Head of caudate nucleus (tissue), 42 donors: ENCODE results near the gene GNAS-AS1.
A peak's percentile ranks its signal among the peaks of the same experiment; 100 is the strongest.

ENCODE experiments used
- DNase-seq, 42 donors: peaks; one replicate each; pipeline versions ENCODE4 v3.0.0 to v3.0.0-alpha.2; 2020 to 2021; ENCODE audit warnings: mixed read lengths in 7 of 42
- intact Hi-C: fragments of 100-400 bp; cut with DNase I; formaldehyde crosslinking; loops from one replicate; pipeline ENCODE4 v1.15.0; 2022

Gene GNAS-AS1

DNA sequence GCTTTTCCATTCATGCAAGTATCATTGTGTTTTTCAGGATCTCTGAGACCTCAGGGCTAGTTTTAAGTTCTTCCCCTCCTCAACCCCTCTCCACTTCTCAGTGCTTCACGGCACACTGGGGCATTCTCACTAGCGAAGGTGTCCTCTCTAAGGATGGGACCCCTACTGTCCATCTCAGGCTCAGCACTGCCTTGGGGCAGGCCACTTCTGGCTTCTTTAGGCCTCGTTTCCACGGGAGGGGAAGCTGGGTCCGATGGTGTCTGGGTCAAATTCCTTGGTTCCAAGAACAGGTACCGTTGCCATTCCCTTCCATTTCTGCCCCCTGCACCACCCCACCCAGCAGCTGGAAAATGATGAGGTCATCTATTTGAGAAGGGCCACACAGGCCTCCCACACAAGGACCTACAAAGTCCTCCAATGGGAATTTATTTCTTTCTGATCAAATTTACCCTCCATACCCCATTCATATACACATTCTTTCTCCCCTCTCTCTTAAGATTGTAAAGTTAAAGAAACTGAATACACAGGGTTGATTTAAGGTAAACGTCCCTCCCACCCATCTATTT is 19.0 kb upstream of the GNAS-AS1 start:
- DNase-seq, result no peak
- intact Hi-C loops, result loop anchor here (5.0 to 10.0 kb wide), 6 partner anchors 115 to 625 kb away; partner anchors contain the start of gene NELFCD

DNA sequence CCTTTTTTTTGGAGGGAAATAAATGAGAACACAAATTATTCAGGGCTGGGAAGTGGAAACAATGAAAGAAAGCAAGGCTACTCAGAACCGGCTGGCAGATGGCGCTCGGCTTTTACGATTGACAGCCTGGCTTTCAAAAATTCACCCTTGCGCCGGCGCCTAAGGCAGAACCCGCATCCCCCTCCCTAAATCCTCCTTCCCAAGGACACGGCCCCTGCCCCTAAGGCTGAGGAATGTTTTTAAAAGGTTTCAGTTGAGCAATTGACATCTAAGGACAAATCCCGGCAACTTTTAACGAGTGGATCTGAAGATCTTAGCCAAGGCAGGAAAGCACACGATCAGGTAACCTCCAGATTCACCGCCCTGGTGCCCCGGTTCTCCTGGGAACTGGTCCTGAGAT is 18.1 kb upstream of the GNAS-AS1 start:
- peak in 37 of 42 donors; percentile 32 to 77 (median 55) for DNase-seq
- intact Hi-C loops, result loop anchor here (5.0 kb wide), 1 partner anchor 354 kb away; no protein-coding TSS in a partner anchor

DNA sequence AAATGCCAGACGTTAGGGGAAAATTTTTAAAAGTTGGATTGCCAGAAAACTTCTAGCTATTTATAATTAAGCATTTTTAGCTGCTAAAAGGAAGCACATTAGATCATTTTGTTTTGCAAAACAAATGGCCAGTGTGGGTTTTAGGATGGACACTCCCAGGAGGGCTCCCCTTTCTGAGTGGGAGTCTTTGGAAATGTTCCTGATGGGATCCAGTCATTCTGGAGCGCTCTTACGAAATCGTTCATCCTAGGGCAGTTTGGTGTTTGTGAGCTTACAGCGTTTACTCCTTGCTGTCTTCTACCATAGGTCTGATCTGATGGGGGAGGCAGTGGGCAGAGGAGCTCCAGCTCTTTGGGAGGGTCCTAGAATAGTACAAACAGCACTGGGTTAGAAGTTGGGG is 16.5 kb upstream of the GNAS-AS1 start:
- no peak for DNase-seq
- intact Hi-C loops, result loop anchor here (5.0 kb wide), 1 partner anchor 355 kb away; no protein-coding TSS in a partner anchor

DNA sequence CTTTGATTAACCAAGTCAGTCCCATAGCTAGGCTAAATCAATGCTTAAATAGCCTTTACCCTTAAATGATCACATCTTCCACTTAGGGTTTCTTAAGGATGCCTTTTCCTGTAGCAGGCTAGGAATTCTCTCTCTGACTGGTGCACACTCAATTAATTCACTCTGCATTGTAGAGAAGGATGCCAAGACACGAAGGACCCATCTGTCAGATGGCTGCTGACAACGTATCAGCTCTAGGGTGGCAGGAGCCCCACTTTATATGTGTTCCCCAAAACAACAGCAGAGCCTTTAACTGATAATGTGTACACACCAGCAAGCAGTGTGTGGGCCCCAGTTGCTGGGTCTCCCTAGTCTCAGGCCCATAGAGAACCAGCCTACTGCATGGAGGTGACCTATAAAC is 15.1 kb upstream of the GNAS-AS1 start:
- intact Hi-C loops, result loop anchor here (5.0 kb wide), 1 partner anchor 356 kb away; no protein-coding TSS in a partner anchor
- DNase-seq, result no peak

DNA sequence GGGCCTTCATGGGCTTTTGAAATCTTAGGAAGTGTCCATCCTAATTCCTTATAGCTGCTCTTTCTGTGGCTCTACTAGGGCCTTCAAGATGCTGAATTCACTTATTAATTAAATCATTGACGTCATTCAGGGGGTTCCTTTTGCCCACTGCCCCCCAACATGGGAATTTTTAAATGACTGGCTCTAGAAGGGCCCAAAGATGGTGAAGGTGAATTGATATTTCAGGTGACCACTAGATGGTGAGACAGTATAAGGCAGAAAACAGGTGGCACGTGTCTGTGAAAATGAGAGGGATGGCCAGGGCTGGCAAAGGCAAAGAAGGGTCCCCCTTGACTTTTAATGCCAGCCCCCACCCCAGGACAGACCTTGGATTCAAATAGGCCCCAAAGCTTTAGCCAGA is 13.6 kb upstream of the GNAS-AS1 start:
- intact Hi-C loops, result no loop called here
- no peak for DNase-seq

DNA sequence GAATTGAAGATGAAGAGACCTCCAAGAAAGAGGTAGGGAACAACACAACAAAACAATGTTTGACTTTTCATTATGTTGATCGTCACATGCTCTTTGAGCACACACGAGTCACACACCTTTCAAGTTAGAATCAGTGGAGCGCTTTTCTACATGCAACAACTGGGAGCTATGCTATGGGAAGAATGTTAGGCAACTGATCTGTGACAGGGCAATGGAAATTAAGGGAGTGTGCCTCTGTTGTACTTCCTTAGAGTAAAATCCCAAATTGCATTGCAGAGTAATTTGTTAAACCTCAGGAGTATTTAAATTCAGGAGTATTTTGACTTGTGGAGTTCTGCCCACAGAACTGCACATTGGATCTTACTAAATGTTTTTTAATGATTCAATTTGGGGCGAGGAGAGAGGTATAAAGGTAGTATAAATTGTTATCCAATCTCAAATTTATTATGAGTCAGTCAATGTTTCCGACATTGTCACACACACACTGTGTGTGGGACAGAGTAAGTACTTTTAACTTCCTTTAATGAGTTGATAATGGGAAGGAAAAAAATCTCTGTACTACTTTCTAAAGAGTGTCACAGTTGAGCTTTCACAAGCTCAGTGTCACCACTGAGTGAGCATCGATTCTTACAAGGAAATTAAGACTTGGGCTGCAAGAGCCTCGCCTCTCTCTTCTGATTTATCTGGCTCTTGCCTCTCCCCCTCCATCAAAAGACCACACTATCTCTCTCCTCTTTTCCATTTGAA is 12.5 kb upstream of the GNAS-AS1 start:
- intact Hi-C loops, result no loop called here
- no peak for DNase-seq

DNA sequence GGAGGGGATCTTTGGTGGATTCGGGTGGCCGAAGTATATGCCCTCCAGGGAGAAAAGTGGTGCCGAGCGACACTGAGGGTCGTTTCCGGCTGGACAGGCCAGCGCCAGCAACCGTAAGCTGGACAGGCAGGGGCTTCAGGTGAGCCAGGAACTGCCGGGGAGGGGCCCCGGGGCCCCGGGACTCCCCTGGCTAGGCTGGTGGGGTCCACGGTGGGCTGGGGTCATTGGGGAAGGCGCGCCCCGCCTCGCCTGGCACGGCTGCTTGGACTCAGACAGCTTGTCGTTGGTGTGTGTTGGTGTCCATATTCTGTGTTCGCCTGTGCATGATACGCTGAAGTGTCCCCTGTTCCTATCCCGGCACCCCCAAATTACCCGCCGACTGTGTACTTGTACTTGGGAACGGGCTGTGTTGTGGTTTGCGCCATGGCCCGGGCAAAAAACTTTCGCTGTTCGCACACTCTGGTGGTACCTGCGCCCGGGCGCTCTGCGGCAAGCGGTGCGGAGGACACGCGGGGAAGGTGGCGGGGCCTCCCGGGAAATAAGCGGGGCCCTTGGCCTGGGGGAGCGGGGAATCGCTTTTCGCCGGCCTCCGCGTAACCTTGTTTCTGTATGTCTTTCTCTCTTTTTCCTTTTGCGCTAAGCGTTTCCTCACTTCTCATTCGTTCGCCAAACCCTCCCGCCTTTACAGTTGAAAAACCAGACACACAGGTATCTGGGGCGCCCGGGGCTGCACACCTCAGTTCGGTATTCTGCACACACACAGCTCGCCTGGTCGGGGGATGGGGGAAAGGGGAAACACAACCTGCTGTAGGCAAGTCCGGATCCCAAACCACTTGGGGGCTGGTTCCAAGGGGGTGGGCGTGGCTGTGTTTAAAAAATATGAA is 5.0 kb upstream of the GNAS-AS1 start:
- intact Hi-C loops, result no loop called here
- no peak for DNase-seq

DNA sequence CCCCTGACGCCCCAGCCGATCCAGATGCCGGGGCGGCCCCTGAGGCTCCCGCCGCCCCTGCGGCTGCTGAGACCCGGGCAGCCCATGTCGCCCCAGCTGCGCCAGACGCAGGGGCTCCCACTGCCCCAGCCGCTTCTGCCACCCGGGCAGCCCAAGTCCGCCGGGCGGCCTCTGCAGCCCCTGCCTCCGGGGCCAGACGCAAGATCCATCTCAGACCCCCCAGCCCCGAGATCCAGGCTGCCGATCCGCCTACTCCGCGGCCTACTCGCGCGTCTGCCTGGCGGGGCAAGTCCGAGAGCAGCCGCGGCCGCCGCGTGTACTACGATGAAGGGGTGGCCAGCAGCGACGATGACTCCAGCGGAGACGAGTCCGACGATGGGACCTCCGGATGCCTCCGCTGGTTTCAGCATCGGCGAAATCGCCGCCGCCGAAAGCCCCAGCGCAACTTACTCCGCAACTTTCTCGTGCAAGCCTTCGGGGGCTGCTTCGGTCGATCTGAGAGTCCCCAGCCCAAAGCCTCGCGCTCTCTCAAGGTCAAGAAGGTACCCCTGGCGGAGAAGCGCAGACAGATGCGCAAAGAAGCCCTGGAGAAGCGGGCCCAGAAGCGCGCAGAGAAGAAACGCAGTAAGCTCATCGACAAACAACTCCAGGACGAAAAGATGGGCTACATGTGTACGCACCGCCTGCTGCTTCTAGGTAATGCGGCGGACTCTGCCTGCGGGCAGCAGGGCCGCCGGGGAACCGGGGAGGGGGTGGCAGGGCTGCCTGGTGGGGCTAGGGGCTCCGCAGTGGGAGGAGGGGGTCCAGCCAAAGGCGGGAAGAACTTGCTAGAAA is 4.2 kb upstream of the GNAS-AS1 start:
- DNase-seq, result no peak
- intact Hi-C loops, result no loop called here

DNA sequence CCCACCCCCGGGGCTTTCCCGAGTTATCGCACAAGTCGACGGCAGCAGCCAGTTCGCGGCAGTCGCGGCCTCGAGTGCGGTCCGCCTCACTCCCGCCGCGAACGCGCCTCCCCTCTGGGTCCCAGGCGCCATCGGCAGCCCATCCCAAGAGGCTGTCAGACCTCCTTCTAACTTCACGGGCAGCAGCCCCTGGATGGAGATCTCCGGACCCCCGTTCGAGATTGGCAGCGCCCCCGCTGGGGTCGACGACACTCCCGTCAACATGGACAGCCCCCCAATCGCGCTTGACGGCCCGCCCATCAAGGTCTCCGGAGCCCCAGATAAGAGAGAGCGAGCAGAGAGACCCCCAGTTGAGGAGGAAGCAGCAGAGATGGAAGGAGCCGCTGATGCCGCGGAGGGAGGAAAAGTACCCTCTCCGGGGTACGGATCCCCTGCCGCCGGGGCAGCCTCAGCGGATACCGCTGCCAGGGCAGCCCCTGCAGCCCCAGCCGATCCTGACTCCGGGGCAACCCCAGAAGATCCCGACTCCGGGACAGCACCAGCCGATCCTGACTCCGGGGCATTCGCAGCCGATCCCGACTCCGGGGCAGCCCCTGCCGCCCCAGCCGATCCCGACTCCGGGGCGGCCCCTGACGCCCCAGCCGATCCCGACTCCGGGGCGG is 3.4 kb upstream of the GNAS-AS1 start:
- DNase-seq, result no peak
- intact Hi-C loops, result no loop called here

DNA sequence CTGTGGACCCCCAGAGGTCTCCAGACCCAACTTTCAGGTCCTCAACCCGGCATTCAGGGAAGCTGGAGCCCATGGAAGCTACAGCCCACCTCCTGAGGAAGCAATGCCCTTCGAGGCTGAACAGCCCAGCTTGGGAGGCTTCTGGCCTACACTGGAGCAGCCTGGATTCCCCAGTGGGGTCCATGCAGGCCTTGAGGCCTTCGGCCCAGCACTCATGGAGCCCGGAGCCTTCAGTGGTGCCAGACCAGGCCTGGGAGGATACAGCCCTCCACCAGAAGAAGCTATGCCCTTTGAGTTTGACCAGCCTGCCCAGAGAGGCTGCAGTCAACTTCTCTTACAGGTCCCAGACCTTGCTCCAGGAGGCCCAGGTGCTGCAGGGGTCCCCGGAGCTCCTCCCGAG is 2.8 kb upstream of the GNAS-AS1 start:
- intact Hi-C loops, result no loop called here
- DNase-seq, result no peak

DNA sequence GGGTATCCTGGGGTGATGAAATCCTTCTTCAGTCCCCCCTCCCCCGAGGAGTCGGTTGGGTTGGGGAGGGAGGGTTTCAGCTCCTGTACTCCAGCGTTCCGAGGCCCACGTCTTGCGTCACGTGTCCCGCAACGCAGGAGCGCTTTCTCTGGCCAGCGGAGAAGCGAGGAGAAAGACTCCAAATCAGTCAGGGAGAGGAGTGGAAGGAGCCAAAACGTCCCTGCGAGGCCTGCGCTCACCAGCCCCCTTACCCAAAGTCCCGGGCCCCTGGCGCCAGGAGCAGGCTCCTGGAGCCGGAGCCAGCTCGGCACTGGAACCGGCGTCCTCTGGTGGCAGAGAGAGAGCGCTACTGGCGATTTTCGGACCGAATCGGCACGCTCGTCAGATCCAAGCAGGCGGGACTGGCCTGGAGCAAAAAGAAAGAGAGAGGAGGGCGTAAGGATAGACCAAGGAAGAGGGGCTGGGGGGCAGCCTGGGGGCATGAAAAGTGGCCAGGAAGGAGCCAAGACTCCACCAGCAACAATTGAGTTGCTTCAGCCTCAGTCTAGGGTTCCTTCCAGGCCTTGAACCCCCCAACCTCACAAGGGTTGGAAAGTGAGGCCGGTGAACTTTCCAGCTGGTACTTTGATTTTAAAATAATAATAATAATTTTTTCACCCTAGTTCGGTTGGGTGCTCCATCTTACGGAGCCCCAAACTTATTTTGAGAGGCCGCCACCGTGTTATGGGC is 2.0 kb upstream of the GNAS-AS1 start, which contains the start of gene GNAS:
TSS of gene GNAS (plus strand) at position 174 of the 729 bp plus-strand sequence.
- intact Hi-C loops, result no loop called here
- peak in 40 of 42 donors; percentile 12 to 76 (median 56) for DNase-seq

DNA sequence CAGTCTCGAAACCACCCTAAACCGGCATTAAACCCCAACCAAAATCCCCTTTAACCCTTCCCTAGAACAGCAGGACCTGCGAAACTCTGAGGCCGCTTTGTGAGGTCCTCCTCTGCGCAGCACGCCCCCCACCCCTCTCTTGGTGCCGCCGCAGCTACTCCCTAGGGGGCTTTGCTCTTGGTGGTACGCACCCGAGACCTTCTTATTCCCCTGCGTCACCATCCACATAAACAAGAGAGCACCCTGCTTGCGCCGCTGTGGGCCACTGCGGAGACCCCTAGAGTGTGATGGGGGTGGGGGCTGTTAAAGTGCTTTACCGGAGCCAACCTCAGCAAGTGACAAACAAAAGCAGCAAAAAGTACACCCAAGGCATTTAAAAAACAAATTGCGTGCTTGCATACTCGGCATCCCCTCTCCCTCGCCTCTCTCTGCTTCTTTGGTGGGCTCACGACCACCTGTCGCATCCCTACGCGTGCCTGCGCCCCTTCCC is 1.3 kb upstream of the GNAS-AS1 start:
- DNase-seq, result no peak
- intact Hi-C loops, result no loop called here

DNA sequence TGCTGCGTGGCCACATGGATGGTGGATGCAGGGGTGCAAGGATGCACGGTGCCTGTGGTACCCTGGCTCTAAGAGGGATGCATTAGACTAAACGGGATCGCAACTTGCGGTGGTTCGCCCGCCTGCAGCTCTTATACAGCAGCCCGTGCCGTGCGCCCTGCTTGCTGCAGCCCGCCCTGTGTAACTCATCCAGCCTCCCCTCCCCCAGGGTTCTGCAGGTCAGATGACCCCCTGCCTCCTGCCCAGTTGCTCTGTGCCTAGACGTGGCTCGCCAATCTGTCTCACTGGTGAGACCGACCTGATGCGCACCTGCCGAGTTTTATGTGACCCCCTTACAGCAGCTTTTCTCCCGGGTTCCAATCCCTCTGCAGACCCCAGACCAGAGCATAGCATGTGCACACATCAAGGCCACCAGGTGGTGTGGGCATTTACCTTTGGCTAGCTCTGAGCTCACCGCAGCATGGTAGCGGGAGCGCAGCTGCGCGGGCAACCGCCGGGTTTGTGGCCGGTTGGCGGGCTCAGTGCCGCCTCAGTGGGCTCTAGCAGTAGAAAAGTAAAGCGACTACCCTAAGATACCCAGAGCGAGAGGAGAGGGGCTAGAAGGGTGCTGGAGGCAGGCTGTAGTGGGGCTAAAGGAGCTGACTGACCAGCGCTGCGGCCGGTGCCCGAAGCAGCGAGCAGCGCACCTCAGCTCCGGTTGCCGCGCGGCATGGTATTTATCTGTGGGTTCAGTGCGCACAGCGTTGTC is 693 bp upstream of the GNAS-AS1 start:
- DNase-seq, result no peak
- intact Hi-C loops, result no loop called here

DNA sequence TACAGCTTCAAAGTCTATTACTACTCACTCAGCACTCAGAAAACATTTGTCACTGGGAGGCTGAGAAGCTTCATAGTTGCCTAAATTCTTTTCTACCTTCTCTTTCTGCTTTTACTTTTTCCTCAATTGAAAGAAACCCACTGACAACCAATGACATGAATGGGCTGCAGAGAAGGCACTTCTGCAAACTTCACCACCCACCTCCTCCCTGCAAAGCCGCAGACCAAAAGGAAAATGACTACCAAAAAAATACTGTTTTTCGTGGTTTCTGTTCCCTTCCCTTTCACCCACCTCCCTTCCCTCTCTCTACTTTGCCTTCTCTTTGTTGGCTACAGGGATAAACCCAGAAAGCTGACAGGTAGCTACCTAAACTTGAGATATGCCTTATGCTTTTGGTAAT is 3.2 kb downstream of the GNAS-AS1 start:
- intact Hi-C loops, result loop anchor here (10.0 kb wide), 1 partner anchor 613 kb away; no protein-coding TSS in a partner anchor
- no peak for DNase-seq

DNA sequence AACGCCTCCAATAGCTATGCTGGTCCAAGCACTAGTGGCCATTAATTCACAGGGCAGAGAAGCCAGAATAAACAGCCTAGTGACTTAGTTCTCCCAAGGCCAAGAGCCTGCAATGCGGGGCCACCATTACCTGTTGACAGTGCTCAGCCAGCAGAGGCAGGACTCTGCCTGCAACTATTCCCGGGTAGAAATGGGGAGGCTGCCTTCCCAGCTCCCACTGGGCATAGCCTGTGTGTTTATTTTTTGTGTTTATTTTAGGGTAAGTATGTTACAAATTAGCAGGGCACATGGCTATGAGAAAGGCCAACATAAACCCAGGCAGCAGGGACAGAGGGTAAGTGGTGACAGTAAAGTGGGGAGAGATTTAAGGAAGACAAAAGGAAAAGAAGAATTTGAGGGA is 5.0 kb downstream of the GNAS-AS1 start:
- intact Hi-C loops, result loop anchor here (10.0 kb wide), 1 partner anchor 611 kb away; no protein-coding TSS in a partner anchor
- DNase-seq, result no peak

DNA sequence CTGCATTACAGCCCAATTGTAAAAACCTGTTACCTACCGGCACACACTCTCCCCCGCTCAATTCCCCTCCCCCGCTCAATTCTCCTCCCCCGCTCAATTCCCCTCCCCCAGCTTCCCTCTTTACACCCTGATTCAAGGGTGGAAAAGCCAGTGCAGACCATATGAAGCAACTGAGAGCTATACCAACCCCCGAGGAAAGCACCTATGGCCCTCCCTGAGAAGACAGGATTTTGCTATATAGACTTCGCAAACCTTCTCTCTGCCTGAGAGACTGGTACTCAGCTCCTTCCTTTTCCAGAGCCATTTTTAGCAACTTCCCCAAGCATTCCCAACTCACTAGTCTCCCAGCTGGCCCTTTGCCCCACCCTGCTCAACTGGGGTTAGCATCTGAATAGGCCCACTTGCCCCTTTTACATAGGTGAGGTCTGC is 7.6 kb downstream of the GNAS-AS1 start:
- no peak for DNase-seq
- intact Hi-C loops, result loop anchor here (10.0 kb wide), 1 partner anchor 608 kb away; no protein-coding TSS in a partner anchor
